HEK293T (cell line): ENCODE measurements around the gene TBC1D2.

Experiments used
- CTCF ChIA-PET: fragments of 350-600 bp; formaldehyde crosslinking; extraction: SDS; loops from one replicate; lab custom pipeline; 2021; ENCODE audit warnings: antibody characterized with exemption, inconsistent platforms; lab: Yijun Ruan, JAX
- POLR2A ChIA-PET: fragments of 350-600 bp; formaldehyde crosslinking; extraction: SDS; loops from one replicate; lab custom pipeline; 2020; ENCODE audit warnings: antibody characterized with exemption, inconsistent platforms; lab: Yijun Ruan, JAX
- DNase-seq: peaks from one replicate; pipeline ENCODE4 v3.0.0; 2012; ENCODE audit warnings: mixed read lengths; ENCODE audit errors: extremely low spot score
- ARNT ChIP-seq: fragments of 450-650 bp; IDR thresholded peaks from 2 replicates; pipeline ENCODE4 v1.6.1; 2017; ENCODE audit warnings: mild to moderate bottlenecking
- BHLHE40 ChIP-seq: fragments of 450-650 bp; IDR thresholded peaks from 2 replicates; pipeline ENCODE4 v1.6.1; 2016; ENCODE audit warnings: mild to moderate bottlenecking, moderate library complexity, borderline replicate concordance
- CTBP1 ChIP-seq: fragments of 450-650 bp; IDR thresholded peaks from 2 replicates; pipeline ENCODE4 v1.6.1; 2016; ENCODE audit warnings: borderline replicate concordance
- ELF4 ChIP-seq: fragments of 450-650 bp; IDR thresholded peaks from 2 replicates; pipeline ENCODE4 v1.6.1; 2017; ENCODE audit warnings: antibody characterized with exemption
- FOXA1 ChIP-seq: fragments of 450-650 bp; IDR thresholded peaks from 2 replicates; pipeline ENCODE4 v1.6.1; 2016; ENCODE audit warnings: mild to moderate bottlenecking
- FOXK2 ChIP-seq: fragments of 450-650 bp; IDR thresholded peaks from 2 replicates; pipeline ENCODE4 v1.6.1; 2016; ENCODE audit warnings: mild to moderate bottlenecking
- FOXM1 ChIP-seq: fragments of 450-650 bp; IDR thresholded peaks from 2 replicates; pipeline ENCODE4 v1.6.1; 2017; ENCODE audit warnings: mild to moderate bottlenecking, borderline replicate concordance
- HDGF ChIP-seq: fragments of 450-650 bp; IDR thresholded peaks from 2 replicates; pipeline ENCODE4 v1.6.1; 2017; ENCODE audit warnings: antibody characterized with exemption, borderline replicate concordance
- L3MBTL2 ChIP-seq: fragments of 450-650 bp; conservative IDR thresholded peaks from 2 replicates; pipeline ENCODE4 v1.6.1; 2016; ENCODE audit warnings: mild to moderate bottlenecking
- LEF1 ChIP-seq: fragments of 450-650 bp; IDR thresholded peaks from 2 replicates; pipeline ENCODE4 v1.6.1; 2017; ENCODE audit warnings: mild to moderate bottlenecking, borderline replicate concordance
- NFRKB ChIP-seq: fragments of 450-650 bp; IDR thresholded peaks from 2 replicates; pipeline ENCODE4 v1.6.1; 2016; ENCODE audit warnings: mild to moderate bottlenecking, moderate library complexity
- PKNOX1 ChIP-seq: fragments of 450-650 bp; IDR thresholded peaks from 2 replicates; pipeline ENCODE4 v1.6.1; 2016
- SP1 ChIP-seq: fragments of 450-650 bp; IDR thresholded peaks from 2 replicates; pipeline ENCODE4 v1.6.1; 2017
- SUZ12 ChIP-seq: fragments of 450-650 bp; IDR thresholded peaks from 2 replicates; pipeline ENCODE4 v1.6.1; 2016; ENCODE audit warnings: mild to moderate bottlenecking
- TARDBP ChIP-seq: fragments of 450-650 bp; IDR thresholded peaks from 2 replicates; pipeline ENCODE4 v1.6.1; 2016
- ZNF384 ChIP-seq: fragments of 450-650 bp; IDR thresholded peaks from 2 replicates; pipeline ENCODE4 v1.6.1; 2016

TBC1D2 gene

GRCh38 chr9:98264516-98264915 is 9.1 kb upstream of the TBC1D2 start:
- TF ChIP-seq FOXM1 (no peak), FOXA1 (no peak), PKNOX1 (no peak), LEF1 (no peak), ZNF384 (no peak), SP1 (no peak), FOXK2 (no peak), ARNT (no peak)
- CTCF ChIA-PET = interaction anchor here (0.6 to 1.8 kb wide), 2 partner anchors 7 to 54 kb away, joined by 3 to 4 read pairs; no protein-coding TSS in a partner anchor
- no peak for DNase-seq
- POLR2A ChIA-PET = no interaction called here

- TF ChIP-seq ARNT = no peak
- TF ChIP-seq FOXK2 = no peak
- TF ChIP-seq L3MBTL2 = no peak
- TF ChIP-seq ELF4 = no peak
- TF ChIP-seq PKNOX1 = no peak
- TF ChIP-seq LEF1 = no peak
- TF ChIP-seq SUZ12 = no peak
- TF ChIP-seq ZNF384 = no peak
- TF ChIP-seq TARDBP = no peak
- peak; percentile 76 for DNase-seq
- ChIA-PET CTCF (interaction anchor here (0.7 to 1.8 kb wide), 4 partner anchors 53 to 193 kb away, joined by 3 to 5 read pairs (median 4); partner anchors contain the start of gene TRIM14), POLR2A (no interaction called here)
Observed at GRCh38 chr9:98263482-98264357, 8.3 kb upstream of the TBC1D2 start.

GRCh38 chr9:98263080-98263479 is 7.6 kb upstream of the TBC1D2 start:
- no peak for TF ChIP-seq LEF1
- no peak for TF ChIP-seq L3MBTL2
- no peak for TF ChIP-seq SP1
- TF ChIP-seq HDGF = no peak
- no peak for TF ChIP-seq ARNT
- no peak for TF ChIP-seq CTBP1
- TF ChIP-seq TARDBP = no peak
- no peak for TF ChIP-seq ELF4
- ChIA-PET CTCF (interaction anchor here (0.5 to 1.8 kb wide), 5 partner anchors 27 to 193 kb away, joined by 3 to 5 read pairs (median 4); partner anchors contain the start of gene TRIM14), POLR2A (no interaction called here)
- DNase-seq = no peak

GRCh38 chr9:98262056-98262455 is 6.6 kb upstream of the TBC1D2 start:
- DNase-seq = no peak
- no peak for TF ChIP-seq L3MBTL2
- TF ChIP-seq LEF1 = no peak
- TF ChIP-seq ARNT = no peak
- TF ChIP-seq PKNOX1 = no peak
- no peak for TF ChIP-seq ELF4
- TF ChIP-seq BHLHE40 = no peak
- no peak for TF ChIP-seq TARDBP
- TF ChIP-seq HDGF = no peak
- no peak for TF ChIP-seq ZNF384
- TF ChIP-seq NFRKB = no peak
- no peak for TF ChIP-seq FOXK2
- TF ChIP-seq CTBP1 = no peak
- TF ChIP-seq SUZ12 = no peak
- TF ChIP-seq SP1 = no peak
- TF ChIP-seq FOXA1 = no peak
- no peak for TF ChIP-seq FOXM1
- ChIA-PET POLR2A (no interaction called here), CTCF (no interaction called here)

GRCh38 chr9:98260635-98261034 is 5.2 kb upstream of the TBC1D2 start:
- TF ChIP-seq ELF4 (no peak), ZNF384 (no peak)
- no peak for DNase-seq
- ChIA-PET CTCF (no interaction called here), POLR2A (no interaction called here)

GRCh38 chr9:98259791-98260190 is 4.3 kb upstream of the TBC1D2 start:
- no peak for TF ChIP-seq FOXA1
- no peak for TF ChIP-seq ZNF384
- no peak for TF ChIP-seq BHLHE40
- no peak for TF ChIP-seq NFRKB
- no peak for TF ChIP-seq SUZ12
- TF ChIP-seq FOXM1 = no peak
- TF ChIP-seq LEF1 = no peak
- no peak for TF ChIP-seq CTBP1
- TF ChIP-seq PKNOX1 = no peak
- no peak for TF ChIP-seq TARDBP
- no peak for TF ChIP-seq L3MBTL2
- TF ChIP-seq ELF4 = no peak
- TF ChIP-seq ARNT = no peak
- no peak for TF ChIP-seq SP1
- no peak for TF ChIP-seq FOXK2
- no peak for TF ChIP-seq HDGF
- CTCF ChIA-PET = interaction anchor here (0.6 kb wide), 1 partner anchor 207 kb away, joined by 3 read pairs; no protein-coding TSS in a partner anchor
- no peak for DNase-seq
- POLR2A ChIA-PET = no interaction called here
